HG03135 (cell line): ENCODE results near the gene VSTM4.

Experiments
- ATAC-seq: cut with Tn5 transposase; IDR thresholded peaks from one replicate; pipeline ENCODE4 v1.9.1; 2021; ENCODE audit warnings: mild to moderate bottlenecking, moderate library complexity; ENCODE audit not compliant: unreplicated experiment

VSTM4 gene

DNA sequence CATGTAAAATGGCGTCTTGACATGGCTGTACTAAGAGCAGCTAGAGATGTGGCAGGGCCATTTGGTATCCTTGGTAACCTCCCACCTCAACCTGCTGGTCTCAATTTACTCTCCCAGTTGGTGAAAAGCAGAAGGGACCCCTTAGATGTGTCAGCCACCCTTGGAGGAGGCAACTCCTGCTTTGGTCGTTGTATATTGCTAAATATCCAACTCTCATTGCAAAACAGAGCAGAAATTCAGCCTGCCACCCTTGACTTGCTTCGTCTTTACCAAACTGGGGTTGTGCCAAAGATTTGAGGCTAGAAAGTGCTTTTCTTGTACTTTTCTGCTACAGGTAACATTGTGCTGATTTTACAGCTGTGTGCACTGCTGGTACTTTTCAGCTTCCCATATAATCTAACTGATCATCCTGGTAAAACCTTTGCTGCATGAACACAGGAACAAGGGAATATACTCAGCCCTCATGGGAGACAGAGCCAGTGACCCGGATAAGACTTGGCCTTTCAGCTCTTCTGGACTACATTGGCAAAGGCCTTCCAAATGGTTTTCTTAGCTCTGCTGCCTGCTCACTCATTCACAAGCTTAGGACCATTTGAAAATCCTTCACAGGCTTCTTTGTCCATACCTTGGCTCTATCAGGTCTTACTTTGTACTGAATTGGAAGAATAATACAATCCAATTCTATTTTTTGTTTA, 2.2 kb upstream of the VSTM4 start:
- no peak for ATAC-seq

GRCh38 chr10:49116509-49117375, 1.4 kb upstream of the VSTM4 start:
- no peak for ATAC-seq

- ATAC-seq, result no peak
These were observed 630 bp upstream of the VSTM4 start for GRCh38 chr10:49115796-49116508.

DNA sequence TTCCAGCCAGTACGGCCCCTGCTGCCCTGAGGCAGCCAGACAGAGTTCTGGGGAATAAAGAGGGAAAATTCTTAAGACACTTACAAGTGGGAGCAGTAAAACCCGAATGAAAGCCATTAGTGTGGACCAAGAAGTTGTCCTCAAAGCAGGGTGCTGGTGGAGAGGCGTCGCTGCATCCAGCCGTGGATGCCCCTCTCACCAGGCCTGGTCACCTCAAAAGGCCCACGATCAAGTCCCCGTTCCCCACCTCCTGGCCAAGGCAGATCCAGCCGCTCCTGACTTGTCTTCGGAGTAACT, 656 bp downstream of the VSTM4 start:
- ATAC-seq, result no peak

DNA sequence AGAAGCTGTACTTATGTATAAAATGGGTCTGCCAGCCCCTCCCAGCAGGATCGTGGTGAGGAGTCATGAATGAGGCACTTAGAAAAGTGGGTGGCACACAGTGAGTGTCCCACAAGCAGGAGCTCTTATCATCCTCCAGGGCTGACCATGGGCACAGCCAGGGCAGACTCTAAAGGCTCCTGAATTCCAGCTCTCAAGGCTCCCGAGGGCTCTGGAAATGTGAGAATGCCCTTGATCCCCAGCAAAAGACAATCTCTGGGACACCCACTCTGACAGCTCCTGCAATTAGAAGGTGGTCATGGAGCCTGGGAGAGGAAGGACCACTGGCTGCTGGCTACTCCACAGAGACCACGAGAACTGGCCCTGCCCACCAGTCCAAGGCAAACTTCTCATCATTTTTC, 1.6 kb downstream of the VSTM4 start:
- no peak for ATAC-seq

GRCh38 chr10:49112851-49113250, 2.5 kb downstream of the VSTM4 start:
- ATAC-seq, result no peak

GRCh38 chr10:49112098-49112497, 3.2 kb downstream of the VSTM4 start:
- no peak for ATAC-seq

- no peak for ATAC-seq
These were observed 4.0 kb downstream of the VSTM4 start for GRCh38 chr10:49111320-49111698.

DNA sequence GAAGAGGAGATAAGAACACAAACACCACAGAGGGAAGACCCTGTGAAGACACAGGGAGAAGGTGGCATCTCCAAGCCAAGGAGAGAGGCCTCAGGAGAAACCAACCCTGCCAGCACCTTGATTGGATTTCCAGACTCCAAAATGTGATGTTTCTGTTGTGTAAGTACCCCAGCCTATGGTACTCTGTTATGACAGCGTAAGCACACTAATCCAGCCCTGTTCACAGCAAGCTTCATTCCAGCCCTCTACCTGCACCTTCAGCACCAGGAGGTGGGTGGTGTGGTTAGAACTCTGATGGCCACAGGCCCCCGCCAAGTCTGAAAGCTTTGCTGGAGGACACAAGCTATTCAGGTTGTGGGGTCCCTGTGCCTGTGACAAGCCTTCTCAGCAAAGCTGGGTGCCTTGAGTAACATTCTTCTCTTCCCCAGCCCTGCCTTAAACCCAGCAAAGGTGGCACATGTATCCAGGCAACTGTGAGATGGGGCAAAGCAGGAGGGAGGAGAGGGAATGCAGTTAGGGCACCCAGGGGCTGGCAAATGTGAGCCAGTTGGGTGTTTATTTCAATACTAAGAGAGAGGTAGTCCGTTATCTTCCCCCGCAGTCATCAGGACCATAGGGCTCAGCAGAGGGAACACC, 4.5 kb downstream of the VSTM4 start:
- no peak for ATAC-seq

DNA sequence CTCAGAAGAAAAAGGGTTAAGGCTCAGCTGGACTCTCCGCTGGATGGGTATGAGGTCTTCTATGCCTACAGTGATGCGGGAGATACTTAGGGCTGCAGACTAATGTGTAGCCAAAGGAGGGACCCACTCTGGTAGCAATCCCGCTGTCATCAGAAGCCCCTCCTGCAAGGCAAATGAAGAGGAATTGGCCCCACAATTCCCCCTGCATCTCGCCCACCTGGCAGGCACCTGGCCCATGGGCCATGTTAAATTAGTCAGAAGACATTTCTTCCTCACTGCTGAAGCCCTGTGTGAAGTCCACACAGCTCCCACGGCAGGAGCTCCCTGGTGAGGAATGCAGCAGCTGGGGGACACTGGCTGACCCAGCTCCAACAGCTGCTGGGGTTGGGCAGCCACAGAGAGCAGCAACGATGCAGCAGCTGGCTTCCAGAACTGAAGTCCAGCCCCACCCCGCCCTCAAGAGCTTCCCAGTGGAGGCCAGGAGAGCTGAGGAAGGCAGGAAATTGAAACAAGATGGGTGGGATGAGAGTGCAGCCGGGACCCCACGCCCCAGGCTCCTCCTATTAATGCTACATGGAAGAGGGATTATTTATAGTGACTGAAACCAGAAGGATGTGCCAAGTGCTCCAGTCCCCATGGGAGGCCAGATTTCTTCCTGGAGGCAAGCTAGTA, 5.5 kb downstream of the VSTM4 start:
- ATAC-seq, result no peak

GRCh38 chr10:49108656-49109055, 6.7 kb downstream of the VSTM4 start:
- no peak for ATAC-seq

DNA sequence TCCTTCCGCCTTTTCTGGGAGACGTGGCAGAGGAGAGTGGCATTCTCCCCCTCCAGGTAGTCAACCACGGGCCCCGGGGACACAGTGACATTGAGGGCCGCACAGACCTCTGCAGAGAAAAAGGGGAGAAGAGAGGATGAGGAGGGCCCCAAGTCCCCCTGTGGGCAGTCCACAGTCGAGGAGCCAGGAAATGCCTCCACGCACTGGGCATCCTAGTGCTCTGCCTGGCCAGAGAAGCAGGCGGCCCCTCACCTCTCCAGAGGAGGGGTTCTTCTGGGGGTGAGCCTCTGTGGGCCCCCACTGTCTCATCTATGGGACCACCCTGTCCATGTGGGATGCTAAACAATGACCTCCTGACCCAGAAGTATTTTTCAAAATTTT, 7.4 kb downstream of the VSTM4 start:
- no peak for ATAC-seq

DNA sequence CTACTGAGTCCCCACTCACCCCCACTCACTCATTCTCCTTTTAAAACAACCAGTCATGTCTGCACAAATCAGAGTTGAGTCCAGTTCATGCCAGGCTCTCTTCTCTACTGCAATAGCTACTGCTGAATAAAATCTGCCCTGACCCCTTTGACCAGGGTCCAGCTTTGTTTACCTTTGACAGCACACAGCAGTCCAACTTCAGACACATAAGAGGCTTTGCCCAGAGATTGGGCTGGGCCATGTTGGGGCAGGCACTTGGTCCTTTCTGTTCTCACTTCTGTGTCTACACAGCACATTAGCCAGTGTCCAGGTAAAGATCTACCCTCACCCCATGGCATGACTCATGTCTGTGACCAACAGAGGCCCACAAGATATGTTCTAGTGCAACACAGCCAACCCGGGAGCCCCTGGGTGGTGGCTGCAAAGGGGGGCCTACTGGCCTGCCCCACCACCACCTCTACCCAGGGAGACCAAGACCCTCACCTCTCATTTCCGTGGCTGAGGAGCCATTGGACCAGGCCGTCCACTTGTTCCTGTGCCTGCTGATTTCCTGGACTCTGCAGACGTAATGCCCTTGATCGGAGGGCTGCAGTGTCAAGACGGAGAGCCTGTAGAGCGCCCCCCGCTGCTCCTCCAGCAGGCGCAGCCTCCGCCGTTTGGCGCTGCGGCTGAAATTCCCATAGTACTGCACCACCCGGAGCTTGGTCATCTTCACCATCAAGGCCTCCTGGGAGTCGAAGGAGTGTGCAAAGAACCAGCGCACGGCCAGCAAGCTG, 8.0 kb downstream of the VSTM4 start:
- no peak for ATAC-seq

- ATAC-seq, result no peak
These were observed 8.9 kb downstream of the VSTM4 start for GRCh38 chr10:49106451-49106850.

GRCh38 chr10:49105076-49105475, 10.2 kb downstream of the VSTM4 start:
- ATAC-seq, result no peak

DNA sequence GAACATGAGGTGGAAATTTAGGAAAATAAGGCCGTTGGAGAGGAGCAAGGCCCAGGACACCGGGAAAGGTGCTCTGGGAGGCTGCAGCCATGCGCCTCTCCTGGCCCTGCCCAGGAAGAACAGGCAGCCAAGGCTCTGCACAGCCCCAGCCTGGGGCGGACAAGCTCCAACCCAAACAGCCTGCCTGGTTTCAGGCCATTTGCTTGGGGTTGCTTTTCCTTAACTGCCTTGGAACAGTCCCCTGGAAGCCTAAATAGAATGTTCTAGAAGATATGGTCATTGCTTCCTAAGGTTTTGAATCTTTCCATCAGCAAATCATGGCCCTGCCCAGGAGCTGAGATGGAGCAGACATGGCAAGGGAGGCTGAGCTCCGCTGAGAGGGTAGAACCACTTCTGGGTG, 11.0 kb downstream of the VSTM4 start:
- no peak for ATAC-seq

DNA sequence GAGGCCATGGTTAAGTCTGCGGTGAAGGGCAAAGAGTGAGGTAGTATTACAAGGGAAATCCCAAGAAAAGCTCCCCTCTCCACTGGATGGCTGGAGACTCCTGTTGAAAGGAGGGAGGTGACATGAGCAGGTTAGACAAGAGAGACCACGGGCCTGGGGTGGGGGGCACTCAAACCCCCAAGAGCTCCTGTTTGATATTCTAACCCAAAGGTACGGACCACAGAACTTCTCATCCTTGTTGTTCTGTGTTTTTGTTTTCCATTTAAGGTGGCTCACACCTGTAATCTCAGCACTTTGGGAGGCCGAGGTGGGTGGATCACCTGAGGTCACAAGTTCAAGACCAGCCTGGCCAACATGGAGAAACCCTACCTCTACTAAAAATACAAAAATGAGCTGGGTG, 11.6 kb downstream of the VSTM4 start:
- ATAC-seq, result no peak

GRCh38 chr10:49099046-49099445, 16.3 kb downstream of the VSTM4 start:
- no peak for ATAC-seq

DNA sequence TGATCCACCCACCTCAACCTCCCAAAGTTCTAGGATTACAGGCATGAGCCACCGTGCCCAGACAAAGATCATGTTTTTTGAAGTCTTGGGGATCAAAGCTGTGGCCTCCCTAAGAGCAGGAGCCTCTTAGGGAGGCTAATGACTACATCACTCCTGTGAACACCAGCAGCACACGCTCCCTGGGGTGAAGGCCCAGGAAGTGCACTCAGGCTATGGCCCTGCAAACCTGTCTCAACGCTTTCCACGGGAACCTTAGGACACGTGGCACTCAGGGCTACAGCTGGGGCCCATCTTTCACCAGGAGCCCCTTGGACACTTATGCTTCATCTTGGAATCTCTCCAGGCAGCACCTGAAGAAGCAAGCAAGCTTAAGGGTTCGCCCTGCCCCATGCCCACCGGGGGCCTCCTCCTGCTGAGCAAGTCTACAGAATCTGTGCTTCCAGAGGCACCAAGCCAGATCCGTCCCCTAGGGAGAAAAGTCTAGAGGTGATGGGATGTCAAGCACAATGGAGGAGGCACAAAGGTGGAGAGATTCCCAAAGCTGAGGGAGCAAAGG, 18.4 kb downstream of the VSTM4 start:
- ATAC-seq, result no peak

GRCh38 chr10:49094646-49095045, 20.7 kb downstream of the VSTM4 start:
- ATAC-seq, result no peak
